NCI-H2196 treated with DMSO at 0.1 percent for 48 hours (cell line): ENCODE measurements around the gene SELENOH.
"Not testable (repeated sequence)": the region's sequence is repeated elsewhere in the genome, so short reads cannot be mapped to it uniquely, and the experiment has no call there.

Experiments used
- DNase-seq: peaks from one replicate; lab custom pipeline; 2025; ENCODE audit not compliant: unreplicated experiment; lab: John Stamatoyannopoulos, UW

SELENOH gene, protein sequence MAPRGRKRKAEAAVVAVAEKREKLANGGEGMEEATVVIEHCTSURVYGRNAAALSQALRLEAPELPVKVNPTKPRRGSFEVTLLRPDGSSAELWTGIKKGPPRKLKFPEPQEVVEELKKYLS

DNA sequence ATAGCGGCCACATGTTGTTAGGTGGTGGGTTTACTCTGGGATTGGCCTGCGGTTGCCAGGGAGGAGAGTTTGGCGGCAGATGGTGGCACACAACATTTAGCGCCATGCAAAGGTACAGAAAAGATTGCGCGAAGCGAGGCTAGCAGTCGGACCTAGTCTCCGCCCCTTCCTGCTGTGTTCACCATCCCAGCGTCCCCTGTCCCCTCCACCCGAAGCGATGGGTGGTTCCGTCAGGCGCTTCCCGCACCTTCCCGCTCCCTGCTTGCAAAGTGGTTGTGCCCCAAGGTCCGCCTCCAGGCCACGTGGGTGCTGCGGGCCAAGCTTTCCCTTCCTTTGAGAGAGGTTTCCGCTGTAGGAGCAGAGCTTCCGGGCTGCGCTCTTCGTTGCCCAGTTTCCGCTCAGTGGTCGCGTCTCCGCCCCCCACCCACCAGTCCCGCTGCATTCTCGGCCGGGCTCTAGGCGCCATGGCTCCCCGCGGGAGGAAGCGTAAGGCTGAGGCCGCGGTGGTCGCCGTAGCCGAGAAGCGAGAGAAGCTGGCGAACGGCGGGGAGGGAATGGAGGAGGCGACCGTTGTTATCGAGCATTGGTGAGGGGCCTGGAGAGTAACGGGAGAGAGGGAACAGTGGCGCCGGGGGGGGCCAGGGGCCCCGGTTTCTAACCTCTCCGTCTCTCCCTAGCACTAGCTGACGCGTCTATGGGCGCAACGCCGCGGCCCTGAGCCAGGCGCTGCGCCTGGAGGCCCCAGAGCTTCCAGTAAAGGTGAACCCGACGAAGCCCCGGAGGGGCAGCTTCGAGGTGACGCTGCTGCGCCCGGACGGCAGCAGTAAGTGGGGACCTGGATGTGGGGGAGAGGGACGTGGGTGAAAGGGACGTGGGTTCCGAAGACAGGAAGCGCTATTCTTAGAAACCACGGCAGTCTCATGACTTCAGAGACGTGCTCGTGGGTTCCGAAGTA is at the start of gene SELENOH:
SELENOH (plus strand) TSS at position 360 of the 955 bp plus-strand sequence; CDS start at position 465, 105 bp downstream.
- peak; percentile 97 for DNase-seq

GRCh38 chr11:57698843-57699365 is 42.4 kb upstream of the SELENOH start:
- DNase-seq = no peak

DNA sequence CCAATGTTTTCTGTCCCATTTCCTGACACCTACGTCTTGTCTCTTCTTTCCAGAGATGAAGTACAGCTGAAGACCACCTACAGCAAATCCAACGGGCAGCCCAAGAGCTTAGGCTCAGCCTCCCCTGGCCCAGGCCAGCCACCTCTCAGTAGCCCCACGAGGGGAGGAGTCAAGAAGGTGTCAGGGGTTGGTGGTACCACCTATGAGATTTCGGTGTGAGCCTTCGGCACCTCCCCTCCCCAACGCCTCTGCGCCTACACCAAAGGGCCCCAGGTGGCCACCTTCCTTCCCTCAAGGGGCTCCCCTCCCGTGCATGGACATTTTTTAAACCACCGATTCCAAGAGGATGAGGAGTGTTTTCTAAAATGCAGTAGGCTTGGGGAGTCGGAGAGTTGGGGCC is 41.5 kb upstream of the SELENOH start:
- DNase-seq = no peak

DNA sequence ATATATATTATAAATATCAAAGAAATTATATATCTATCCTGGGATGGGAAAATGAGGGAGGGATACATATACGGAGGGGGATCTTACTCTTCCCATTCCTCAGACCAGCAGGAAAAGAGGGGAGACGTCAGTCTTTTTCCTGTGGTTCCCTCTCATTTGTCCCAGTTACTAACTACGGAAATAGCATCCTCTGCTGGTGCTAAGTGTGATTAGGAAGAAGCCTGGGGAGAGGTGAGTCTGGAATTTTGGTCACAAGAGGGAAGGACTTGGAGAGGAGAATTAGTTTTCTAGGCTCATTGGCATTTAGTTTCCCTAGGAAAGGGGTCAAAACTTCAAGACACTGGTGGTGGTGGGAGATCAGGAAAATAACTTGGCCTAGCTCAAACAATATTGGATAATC is 40.9 kb upstream of the SELENOH start:
- DNase-seq = no peak

DNA sequence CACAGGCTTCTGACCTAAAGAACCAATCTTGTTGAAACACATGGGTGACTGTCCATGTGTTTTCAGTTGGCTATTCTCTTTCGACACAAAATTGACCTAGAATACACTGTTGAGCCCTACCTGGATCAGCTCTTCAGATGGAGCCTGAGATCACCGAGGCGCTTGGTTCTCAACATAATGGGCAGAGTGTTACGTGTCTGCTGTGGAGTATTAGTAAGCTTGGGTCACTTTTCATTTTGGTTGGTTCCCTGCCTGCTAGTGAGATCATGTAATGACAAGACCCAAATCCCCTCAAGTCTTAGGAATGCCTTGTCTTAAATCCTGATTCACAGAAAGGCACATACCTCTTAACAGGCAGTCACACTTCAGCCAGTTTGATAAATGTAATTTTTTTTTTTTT is 38.0 kb upstream of the SELENOH start:
- DNase-seq = no peak

DNA sequence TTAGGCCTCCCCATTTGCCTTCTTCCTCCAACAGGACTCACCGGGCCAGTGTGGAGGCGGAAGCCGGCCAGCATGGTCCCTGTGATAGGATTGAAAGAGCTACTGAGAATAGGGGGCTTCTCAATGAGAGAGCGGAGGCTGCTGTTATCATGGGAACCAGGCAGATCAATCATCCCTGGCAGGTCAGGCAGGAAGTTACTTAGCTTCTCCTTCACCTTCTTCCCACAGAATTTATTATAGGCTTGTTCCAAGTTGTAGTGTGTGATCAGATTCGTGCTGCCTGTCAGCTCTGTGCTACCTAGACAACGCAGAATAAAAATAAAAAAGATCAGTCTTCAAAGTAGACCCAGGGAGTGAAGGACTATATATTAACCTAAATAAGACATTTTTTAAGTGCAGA is 36.4 kb upstream of the SELENOH start:
- no peak for DNase-seq

GRCh38 chr11:57705432-57705831 is 35.9 kb upstream of the SELENOH start:
- DNase-seq = not testable (repeated sequence)

DNA sequence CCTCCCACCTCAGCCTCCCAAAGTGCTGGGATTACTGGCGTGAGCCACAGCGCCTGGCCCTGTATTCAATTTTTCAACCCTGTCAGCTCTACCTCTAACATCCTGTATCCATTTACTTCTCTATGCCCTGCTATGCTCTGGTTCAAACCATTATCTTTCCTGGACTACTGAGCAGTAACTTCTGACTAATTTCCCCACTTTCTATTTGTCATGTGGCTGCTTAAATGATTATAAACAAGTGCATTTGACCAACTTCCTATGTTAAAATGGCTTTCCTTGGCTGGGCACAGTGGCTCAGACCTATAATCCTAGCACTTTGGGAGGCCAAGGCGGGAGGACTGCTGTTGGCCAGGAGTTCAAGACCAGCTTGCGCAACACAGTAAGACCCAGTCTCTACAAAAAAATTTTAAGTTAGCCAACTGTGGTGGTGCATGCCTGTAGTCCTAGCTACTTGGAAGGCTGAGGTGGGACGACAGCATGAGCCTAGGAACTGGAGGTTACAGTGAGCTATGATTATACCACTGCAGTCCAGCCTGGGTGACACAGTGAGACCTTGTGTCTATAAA is 31.4 kb upstream of the SELENOH start:
- no peak for DNase-seq

GRCh38 chr11:57711414-57712255 is 29.7 kb upstream of the SELENOH start, which contains the start of gene MED19:
MED19 (minus strand) TSS chr11:57712215; CDS start chr11:57712179, 36 bp downstream.
- DNase-seq = peak; percentile 96

DNA sequence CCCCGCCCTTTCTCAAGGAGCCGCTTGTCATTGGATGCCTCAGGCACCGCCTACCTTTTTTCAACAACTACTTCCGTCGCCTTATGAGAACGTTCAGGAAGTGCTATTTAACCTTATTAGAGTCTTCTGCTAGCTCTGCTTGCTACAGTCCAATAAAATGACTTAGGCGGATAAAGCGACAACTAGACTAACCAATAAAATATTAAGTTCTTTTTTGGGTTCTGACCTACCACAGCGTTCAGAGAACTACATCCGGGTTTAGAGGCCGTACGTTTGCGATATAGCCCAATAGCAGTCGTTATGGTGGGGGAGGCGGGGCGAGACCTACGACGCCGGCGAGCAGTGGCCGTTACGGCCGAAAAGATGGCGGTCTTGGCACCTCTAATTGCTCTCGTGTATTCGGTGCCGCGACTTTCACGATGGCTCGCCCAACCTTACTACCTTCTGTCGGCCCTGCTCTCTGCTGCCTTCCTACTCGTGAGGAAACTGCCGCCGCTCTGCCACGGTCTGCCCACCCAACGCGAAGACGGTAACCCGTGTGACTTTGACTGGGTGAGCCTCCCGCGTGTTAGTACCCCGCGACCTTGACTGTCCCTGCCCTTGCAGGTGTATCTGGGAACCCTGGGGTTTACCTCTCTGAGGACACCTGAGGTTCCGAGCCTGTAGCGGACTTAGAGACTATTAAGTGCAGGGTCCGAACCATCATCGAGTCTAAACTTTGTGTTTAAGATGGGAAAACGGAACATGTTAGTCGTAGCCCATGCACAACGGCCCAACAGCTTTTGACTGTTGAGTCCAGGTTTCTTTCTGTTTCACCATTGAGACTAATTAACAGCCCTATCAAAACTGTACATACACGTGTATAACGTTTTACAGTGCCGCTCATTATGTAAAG is 28.8 kb upstream of the SELENOH start, which contains the start of gene TMX2:
TMX2 (plus strand) TSS at position 338 of the 895 bp plus-strand sequence; CDS start at position 364, 26 bp downstream.
- DNase-seq = peak; percentile 99

DNA sequence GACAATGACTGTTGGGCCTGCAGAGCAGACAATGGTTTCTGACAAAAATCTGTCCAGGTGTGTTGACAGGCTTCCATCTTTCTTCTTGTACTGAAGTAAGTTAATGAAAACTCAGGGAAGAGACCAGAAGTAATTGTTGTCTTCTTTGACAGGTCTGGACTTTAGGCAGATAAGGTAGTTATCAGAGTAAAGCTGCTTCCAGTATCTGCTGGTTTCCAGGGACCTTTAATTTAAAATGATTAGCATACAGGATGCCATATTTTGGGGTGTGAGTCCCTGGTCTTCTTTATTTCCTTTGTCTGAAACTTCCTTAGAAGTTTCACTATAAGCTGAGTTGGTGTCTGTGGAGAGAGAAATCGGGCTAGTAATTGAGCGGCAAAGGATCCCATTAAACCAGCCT is 27.5 kb upstream of the SELENOH start:
- no peak for DNase-seq

GRCh38 chr11:57716726-57717125 is 24.6 kb upstream of the SELENOH start:
- not testable (repeated sequence) for DNase-seq

DNA sequence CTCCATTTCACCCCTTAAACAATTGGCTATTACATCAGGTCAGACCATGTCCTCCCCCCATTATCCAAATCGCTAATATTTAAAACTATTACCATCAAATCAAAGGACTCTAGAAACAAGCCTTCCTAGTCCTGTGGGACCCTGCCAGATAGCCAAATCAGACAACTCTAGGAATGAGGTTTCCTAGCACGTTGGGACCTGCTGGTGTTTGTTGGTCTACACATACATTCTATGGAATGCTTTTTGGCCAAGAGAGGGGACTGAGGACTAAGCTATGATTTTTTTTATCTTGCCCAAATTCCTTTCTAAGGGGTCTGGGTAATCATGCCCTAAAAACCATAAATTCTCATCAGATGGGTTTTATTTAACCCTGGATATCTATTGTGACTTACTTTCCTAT is 14.1 kb upstream of the SELENOH start:
- DNase-seq = no peak

GRCh38 chr11:57728829-57729228 is 12.5 kb upstream of the SELENOH start:
- no peak for DNase-seq

DNA sequence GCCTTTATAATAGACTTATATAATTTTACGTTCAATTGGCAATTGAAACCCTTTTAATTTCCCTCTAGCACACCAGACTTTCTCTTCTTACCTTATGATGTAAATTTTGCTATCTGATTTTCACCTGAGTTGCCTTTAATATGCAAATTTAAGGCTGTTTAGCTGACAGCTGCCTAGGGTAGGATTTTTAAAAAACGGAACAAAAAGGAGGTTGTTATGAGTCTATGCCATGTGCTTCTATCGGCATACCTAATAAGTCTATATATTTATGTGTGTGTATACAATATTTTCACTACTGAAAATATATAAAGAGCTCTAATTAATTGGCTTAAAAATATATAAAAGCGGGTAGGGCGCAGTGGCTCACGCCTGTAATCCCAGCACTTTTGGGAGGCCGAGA is 11.8 kb upstream of the SELENOH start:
- no peak for DNase-seq

GRCh38 chr11:57732661-57733060 is 8.6 kb upstream of the SELENOH start:
- no peak for DNase-seq

GRCh38 chr11:57735619-57736298 is 5.5 kb upstream of the SELENOH start:
- no peak for DNase-seq

DNA sequence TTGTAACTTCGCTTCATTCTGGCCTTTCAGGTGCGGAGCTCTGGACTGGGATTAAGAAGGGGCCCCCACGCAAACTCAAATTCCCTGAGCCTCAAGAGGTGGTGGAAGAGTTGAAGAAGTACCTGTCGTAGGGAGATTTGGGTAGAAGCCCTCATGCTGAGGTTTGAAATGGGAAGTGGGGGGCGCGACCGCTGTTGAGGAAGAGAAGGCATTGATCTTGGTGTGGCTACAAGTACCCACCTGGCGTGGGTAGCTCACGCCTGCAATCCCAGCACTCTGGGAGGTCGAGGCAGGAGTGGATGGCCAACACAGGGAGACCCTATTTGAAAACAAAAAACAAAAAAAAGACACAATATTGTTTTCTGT is 779 bp downstream of the SELENOH start:
- DNase-seq = no peak

DNA sequence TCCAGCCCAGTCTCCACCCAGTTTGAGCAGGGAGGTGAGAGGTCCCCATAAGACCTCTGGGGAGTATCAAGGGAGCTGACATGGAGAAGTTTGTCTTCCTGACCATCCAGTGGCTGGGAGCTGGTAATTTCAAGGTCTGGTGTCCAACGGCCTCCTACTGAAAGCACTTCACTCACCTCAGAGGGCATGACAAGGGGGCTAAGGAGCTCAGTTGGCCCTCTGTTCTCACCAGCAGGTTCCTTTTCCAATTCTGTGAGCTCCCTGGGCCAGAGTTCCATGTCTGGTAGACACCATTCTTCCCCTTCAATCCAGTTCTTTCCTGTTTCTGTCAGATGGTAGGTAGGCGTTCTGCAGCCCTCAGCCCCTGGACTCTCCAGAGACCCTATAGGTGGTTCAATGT is 3.1 kb downstream of the SELENOH start:
- no peak for DNase-seq
